ENCODE data around the gene WDR13.
"Not testable (repeated sequence)": the region's sequence is repeated elsewhere in the genome, so short reads cannot be mapped to it uniquely, and the experiment has no call there.

WDR13 gene

GRCh38 chrX:48597353-48598264 is at the start of gene WDR13:
TSS of gene WDR13 (plus strand) at chrX:48597492. CDS start at chrX:48597997, 505 bp downstream.
- DNase-seq, result peak; percentile 96

GRCh38 chrX:48548871-48549270 is 48.4 kb upstream of the WDR13 start:
- DNase-seq, result no peak

DNA sequence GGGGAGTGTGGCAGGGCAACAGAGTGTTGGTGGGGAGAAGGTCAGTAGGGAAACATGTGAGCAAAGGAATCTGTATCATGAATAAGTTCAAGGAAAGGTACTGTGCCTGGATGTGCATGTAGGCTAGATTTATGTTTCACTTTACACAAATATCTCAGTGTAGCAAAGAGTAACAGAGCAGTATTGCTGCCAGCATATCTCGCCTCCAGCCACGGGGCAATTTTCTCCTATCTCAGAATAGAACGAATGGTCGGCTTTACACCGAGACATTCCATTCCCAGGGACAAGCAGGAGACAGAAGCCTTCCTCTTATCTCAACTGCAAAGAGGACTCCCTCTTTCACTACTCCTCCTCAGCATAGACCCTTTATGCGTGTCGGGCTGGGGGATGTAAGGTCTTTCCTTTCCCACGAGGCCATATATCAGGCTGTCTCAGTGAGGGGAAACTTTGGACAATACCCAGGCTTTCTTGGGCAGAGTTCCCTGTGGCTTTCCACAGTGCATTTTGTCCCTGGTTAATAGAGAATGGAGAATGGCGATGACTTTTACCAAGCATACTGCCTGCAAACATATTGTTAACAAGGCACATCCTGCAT is 41.5 kb upstream of the WDR13 start:
- not testable (repeated sequence) for DNase-seq

DNA sequence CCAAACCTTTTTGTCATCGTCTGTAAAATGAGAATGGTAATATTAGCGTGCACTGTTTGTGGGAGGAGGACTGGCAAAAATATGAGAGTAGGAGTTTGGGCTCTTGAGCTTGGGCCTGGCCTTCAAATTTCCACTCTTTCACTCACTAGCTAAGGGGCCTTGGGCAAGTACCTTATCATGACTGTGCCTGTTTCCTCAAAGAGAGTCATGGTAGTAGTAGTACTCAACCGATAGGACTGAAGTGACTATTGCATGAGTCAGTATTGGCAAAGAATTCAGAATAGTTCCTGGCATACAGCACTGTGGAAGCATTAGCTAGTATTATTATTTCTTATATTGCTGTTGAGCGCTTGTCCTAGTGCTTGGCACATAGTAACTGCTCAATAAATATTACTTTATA is 39.0 kb upstream of the WDR13 start:
- DNase-seq, result no peak

GRCh38 chrX:48559636-48560035 is 37.7 kb upstream of the WDR13 start:
- no peak for DNase-seq

GRCh38 chrX:48560056-48560455 is 37.2 kb upstream of the WDR13 start:
- no peak for DNase-seq

GRCh38 chrX:48560681-48561080 is 36.6 kb upstream of the WDR13 start:
- no peak for DNase-seq

DNA sequence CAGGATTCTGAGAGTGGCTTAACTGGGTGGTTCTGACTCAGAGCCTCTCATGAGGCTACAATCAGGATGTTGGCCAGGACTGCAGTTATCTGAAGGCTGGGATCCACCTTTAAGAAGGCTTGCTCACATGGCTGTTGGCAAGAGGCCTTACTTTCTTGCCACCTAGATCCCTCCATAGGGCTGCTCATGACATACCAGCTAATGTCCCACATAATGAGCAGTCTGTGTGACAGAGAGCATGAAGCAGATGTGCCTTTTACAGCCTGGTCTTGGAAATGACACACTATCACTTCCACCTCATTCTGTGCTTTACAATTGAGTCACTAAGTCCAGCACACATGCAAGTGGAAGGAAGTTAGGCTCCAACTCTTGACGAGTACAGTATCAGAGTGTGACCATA is 27.3 kb upstream of the WDR13 start:
- no peak for DNase-seq

- DNase-seq, result peak; percentile 61
These were observed 23.5 kb upstream of the WDR13 start for GRCh38 chrX:48573690-48574269.

DNA sequence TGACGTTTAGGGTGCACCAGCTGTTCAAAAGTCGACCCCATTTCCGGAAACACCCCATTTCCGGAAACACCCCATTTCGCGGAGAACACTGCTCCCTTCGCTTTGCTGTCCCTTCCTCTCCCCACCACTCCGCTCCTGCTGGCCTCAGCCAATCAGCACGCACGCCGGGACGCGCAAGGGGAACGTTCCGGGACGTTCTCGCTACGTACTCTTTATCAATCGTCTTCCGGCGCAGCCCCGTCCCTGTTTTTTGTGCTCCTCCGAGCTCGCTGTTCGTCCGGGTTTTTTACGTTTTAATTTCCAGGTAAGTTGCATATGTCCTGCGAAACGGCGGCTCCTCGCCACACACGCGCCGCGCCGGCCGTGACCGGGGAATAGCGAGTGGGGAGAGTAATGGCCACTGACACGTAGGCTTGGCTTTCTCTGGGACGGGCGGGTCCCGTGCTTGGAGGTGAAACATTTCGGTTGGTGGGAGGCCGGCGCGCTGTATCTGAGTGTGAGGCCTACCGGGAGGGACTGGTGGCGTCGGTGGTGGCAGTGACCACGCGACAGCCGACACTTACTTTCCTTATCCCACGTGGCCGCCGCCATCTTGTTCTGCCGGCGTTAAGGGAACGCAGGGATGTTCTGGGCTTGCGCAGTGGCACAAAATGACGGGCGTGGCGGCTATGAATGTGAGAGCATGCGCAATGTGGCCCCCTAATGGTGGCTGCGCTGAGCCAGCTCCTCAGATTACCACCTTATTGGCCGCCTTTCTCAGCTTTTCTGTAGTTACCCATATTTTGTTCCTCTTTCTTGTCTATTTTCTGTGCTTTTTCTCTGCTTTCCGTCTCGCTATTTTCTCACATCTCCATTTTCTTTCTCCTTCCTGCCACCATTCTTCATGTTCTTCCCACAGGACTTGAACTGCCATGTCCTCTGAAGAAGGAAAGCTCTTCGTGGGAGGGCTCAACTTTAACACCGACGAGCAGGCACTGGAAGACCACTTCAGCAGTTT is 22.7 kb upstream of the WDR13 start, which contains the start of gene RBM3:
RBM3 (plus strand) TSS at position 215 of the 997 bp plus-strand sequence; CDS start at position 912, 697 bp downstream.
- peak; percentile 96 for DNase-seq

- no peak for DNase-seq
These were observed 21.6 kb upstream of the WDR13 start for GRCh38 chrX:48575642-48576041.

GRCh38 chrX:48576108-48576507 is 21.2 kb upstream of the WDR13 start:
- no peak for DNase-seq

DNA sequence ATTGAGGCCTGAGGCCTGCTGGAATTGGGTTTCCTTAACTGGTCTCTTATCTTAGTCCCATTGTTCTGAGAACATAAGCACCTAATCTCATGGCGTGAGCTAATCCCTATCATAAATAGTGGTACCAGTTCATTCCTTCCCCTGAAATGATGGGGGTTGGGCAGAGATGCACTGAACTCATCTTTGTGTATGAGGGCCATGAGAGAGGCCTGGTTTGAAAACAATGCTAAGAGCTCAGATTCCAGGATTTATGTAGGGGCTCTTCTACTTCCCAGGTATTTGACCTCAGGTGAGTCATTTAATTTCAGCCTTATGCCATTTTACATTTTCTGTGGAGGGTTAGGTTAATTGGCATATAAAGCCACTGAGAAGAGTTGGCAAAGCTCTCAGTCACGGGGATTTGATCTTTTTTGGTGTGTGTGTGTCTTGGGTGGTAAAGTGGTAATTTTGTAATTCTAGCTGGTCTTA is 18.6 kb upstream of the WDR13 start:
- DNase-seq, result no peak

- no peak for DNase-seq
These were observed 18.0 kb upstream of the WDR13 start for GRCh38 chrX:48579259-48579658.

DNA sequence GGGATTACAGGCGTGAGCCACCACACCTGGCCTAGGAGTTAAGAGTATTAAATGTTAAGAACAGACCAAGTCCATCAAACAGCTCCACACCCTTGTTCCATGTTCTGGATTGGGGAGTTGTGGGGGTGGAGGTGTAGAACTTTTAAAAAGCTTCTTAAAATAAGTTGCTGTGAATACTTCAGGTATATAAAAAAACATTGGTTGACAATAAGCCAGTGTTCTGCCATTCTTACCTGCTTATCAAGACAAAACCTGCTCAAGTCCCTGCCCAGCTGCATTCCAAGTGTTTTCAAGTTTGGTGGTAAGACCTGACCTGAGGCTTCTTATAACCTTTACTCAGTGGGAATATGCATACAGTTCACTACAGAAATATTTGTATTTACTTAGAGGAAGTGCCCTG is 16.6 kb upstream of the WDR13 start:
- no peak for DNase-seq

DNA sequence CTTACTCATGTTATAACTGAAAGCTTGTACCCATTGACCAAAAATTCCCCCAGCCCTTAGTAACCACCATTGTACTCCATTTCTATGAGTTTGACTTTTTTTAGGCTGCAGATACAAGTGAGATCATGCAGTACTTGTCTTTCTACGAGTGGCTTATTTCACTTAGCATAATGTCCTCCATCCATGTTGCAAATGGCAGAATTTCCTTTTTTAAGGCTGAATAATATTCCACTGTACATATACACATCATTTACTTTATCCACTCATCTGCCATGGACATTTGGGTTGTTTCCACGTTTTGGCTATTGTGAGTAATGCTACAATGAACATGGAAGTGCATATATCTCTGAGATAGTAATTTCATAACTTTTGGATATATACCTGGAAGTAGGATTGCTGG is 12.6 kb upstream of the WDR13 start:
- DNase-seq, result no peak

DNA sequence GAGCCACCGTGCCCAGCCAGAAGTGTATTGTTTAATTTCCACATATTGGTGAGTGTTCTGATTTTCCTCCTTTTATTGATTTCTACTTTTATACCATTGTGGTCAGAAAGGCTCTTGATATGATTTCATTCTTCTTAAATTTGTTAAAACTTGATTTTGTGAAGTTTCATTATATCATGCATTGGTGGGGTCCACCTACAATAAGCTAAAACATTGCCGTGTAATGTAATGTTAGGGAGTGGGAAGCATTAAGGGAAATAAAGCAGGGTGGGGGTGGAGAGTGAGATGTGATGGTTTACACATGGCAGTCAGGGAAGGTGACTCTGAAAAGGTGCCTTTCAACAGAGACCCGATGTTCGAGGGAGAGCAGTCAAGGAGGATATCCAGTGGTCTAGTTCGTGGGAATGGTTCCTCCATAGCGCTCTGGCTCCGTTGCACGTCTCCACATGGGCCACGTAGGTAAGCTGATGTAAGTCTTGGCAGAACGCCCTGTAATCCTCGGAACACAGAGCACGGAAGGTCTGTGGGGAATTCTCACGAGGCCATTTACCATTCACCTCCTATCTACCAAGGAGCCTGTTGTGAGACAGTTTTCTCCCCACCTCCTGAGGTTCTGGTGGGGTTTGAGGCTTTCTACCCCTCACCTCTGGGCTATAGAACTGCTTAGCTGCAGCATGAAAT is 7.7 kb upstream of the WDR13 start:
- DNase-seq, result no peak

DNA sequence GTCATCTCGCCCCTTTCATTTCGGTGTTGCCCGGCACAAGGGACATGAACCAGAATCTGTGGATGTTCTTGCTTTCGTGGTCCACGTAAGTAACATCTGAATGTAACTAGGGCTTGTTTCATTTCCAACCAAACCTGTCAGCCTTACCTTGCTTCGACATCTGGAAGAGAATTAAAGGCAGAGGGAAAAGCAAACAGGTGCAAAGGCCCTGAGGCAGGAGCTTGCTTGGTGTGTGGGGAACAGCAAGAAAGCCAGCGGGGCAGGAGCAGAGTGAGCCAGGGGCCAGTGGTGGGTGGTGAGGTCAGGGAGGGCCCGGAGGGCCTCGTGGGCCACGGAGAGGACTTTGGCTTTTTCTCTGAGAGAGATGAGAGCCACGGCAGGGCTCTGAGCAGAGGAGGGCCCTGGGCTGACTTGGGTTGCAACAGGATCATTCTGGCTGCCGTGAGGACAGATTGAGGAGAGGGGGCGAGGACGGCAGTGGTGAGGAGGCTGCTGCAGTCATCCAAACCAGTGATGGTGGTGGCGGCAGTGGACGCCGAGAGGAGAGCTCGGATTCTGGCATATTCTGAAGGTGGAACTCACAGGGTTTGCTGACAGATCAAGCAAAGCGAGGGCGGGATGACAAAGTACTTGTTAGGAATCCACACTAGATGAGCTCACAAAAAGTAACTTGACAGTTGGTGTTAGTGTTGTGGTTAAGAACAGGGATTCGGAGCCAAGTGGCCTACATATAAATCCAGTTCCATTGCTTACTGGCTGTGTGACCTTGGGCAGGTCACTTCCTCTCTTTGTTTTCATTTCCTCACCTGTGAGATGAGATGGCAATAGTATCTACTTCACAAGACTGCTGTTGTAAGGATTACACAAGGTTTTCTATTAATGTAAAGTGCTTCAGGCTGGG is 6.8 kb upstream of the WDR13 start:
- no peak for DNase-seq

DNA sequence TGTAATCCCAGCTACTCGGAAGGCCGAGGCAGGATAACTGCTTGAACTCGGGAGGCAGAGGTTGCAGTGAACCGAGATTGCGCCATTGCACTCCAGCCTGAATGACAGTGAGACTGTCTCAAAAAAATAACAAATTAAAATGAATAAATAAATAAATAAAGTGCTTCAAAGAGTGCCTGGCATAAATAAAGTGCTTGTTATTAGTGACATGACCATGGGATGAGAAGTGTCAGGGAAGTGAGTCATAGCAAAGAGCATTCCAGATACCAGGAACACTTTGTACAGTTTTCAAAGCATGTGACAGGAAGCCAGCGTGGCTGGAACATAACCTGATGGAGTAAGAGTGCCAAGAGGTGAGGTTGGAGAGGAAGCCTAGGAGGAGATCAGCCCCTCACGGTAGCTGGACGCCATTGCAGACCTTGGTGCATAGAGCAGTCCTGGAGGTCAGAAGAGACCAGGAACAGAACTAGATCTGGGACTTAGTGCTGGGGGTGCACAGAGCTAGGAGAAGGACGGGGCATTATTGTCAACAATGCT is 6.0 kb upstream of the WDR13 start:
- no peak for DNase-seq

- no peak for DNase-seq
These were observed 4.3 kb upstream of the WDR13 start for GRCh38 chrX:48592971-48593370.

All from femur (tissue), 1 donor.